Activated T-helper 1 cell treated with anti-CD3 and anti-CD28 coated beads, Interleukin-12 subunit alpha, Interleukin-12 subunit beta, Interleukin-2, Interleukin-4 antibody, amounts not matched to agents 30 ng/mL and 10 ng/mL and 1 ng/mL, durations not matched to agents 14 hours and 24 hours and 36 hours (primary cell): ENCODE data around the gene CPLANE1. TPM values are rescaled to one million over a fixed set of nuclear protein-coding genes. Genes with fewer than 3 reads are reported as not detected.
"Not testable (repeated sequence)": the region's sequence is repeated elsewhere in the genome, so short reads cannot be mapped to it uniquely, and the experiment has no call there.

ENCODE experiments used
- DNase-seq: peaks from one replicate; pipeline ENCODE4 v3.0.0; 2021; ENCODE audit warnings: low spot score
- H3K27ac Mint-ChIP-seq: one replicate; pipeline ENCODE4 v1.8.0; 2021; ENCODE audit warnings: mild to moderate bottlenecking, mixed read lengths
- H3K27me3 Mint-ChIP-seq: one replicate; pipeline ENCODE4 v1.8.0; 2022; ENCODE audit warnings: mild to moderate bottlenecking, moderate library complexity, mixed read lengths; ENCODE audit not compliant: insufficient read depth
- H3K36me3 Mint-ChIP-seq: one replicate; pipeline ENCODE4 v1.8.0; 2021; ENCODE audit warnings: low read depth, mixed read lengths
- H3K4me1 Mint-ChIP-seq: one replicate; pipeline ENCODE4 v1.8.0; 2021; ENCODE audit warnings: low read depth, mixed read lengths
- H3K4me3 Mint-ChIP-seq: one replicate; pipeline ENCODE4 v1.8.0; 2021; ENCODE audit warnings: mild to moderate bottlenecking, moderate library complexity, mixed read lengths
- H3K9me3 Mint-ChIP-seq: one replicate; pipeline ENCODE4 v1.8.0; 2021; ENCODE audit warnings: mixed read lengths
- intact Hi-C: fragments of 100-400 bp; cut with micrococcal nuclease; formaldehyde crosslinking; loops from one replicate; pipeline ENCODE4 v1.15.1; 2024
- total RNA-seq: library from RNA; stranded (reverse); gene quantifications from 2 replicates; pipeline ENCODE4 v1.2.3, GENCODE V29; 2022

CPLANE1 gene
- total RNA-seq, 1 donor from 2014 or later: 7.7 TPM

DNA sequence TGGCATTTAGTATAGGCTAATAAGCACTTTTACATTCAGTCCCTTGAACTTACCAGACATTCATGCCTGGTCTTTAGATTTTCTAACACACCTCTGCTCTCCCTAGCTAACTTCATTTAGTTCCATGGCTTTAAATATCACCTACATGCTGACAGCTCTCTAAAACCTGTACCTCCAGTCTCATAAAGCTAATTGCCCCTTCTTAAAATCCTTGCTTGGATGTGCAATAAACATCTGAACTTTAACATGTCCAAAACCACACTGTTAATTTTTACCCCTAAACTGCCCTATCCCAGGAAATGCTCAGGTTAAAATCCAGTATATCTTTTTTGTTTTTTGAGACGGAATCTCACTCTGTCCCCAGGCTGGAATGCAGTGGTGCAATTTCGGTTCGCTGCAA lies 139.8 kb downstream of the CPLANE1 start:
- Mint-ChIP-seq H3K9me3 (peaks cover 16% of the 10 kb centered on the region), H3K27ac (no peak overlapping the region), H3K36me3 (peaks cover 40% of the 10 kb centered on the region), H3K27me3 (no peaks in the 10 kb centered on the region), H3K4me1 (peaks cover 42% of the 10 kb centered on the region), H3K4me3 (no peak overlapping the region)
- intact Hi-C loops: no loop called here
- DNase-seq: no peak

DNA sequence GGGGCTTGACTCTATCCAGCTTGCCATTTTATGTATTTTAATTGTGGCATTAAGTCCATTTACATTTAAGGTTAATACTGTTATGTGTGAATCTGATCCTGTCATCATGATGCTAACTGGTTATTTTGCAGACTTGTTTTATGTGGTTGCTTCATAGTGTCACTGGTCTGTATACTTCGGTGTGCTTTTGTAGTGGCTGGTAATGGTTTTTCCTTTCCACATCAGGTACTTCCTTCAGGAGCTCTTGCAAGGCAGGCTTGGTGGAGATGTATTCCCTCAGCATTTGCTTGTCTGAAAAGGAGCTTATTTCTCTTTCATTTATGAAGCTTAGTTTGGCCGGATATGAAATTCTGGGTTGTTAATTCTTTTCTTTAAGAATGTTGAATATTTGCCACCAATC lies 145.9 kb downstream of the CPLANE1 start:
- H3K4me1 Mint-ChIP-seq: peaks cover 12% of the 10 kb centered on the region
- H3K27me3 Mint-ChIP-seq: no peaks in the 10 kb centered on the region
- intact Hi-C loops: no loop called here
- peaks cover 32% of the 10 kb centered on the region for H3K36me3 Mint-ChIP-seq
- no peak overlapping the region for H3K4me3 Mint-ChIP-seq
- peaks cover 44% of the 10 kb centered on the region for H3K9me3 Mint-ChIP-seq
- no peak overlapping the region for H3K27ac Mint-ChIP-seq
- DNase-seq: no peak

DNA sequence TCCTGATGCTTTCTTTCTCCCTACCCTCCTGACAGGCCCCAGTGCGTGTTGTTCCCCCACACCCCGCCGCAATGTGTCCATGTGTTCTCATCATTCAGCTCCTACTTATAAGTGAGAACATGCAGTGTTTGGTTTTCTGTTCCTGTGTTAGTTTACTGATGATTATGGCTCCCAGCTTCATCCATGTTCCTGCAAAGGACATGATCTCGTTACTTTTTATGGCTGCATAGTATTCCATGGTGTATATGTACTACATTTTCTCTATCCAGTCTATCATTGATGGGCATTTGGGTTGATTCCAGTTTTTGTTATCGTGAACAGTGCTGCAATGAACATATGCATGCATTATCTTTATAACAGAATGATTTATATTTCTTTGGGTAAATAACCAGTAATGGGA lies 149.9 kb downstream of the CPLANE1 start:
- intact Hi-C loops, H3K27me3 Mint-ChIP-seq, DNase-seq, H3K27ac Mint-ChIP-seq, H3K4me3 Mint-ChIP-seq: not testable (repeated sequence)
- Mint-ChIP-seq H3K9me3 (peaks cover 68% of the 10 kb centered on the region), H3K4me1 (peaks cover 12% of the 10 kb centered on the region), H3K36me3 (peaks cover 29% of the 10 kb centered on the region)

DNA sequence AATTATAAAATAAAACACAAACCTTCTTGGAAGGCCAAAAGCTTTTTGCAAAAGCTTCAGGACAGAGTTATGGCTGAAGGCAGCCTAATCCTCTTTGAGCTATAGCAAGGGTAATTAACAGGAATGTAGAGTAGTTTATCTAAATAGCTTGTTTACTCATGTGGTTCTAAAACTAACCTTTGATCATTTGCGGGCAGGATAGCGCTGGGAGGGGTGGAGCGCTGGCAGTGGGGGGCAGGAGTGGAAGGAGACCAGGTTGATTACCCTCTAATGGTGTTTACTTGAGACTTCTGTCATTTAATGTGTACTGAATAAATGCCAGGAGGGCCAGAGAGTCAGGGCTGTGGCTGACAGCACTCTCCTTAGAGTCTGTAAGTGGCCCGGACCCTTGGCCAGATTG lies 155.4 kb downstream of the CPLANE1 start:
- Mint-ChIP-seq H3K36me3 (peaks cover 17% of the 10 kb centered on the region), H3K9me3 (peaks cover 29% of the 10 kb centered on the region)
- intact Hi-C loops, H3K4me3 Mint-ChIP-seq, H3K27me3 Mint-ChIP-seq, DNase-seq, H3K27ac Mint-ChIP-seq, H3K4me1 Mint-ChIP-seq: not testable (repeated sequence)

DNA sequence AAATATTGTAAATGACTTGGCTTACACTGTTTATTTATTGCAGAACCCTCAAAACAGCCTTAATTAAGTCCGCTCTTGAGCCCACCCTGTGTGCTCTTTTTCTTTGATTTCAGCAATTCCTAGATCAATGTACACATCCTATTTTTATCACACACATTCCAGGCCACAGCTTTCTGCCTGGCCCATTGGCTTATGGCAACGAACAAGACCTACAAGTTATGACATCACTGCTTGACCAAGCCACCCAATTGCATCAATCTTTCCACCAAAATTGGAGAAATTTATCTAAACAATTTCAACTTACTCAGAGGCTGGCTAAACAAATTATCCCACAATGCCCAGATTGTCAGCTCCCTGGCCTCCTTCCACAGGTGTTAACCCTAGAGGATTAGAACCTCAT lies 158.4 kb downstream of the CPLANE1 start:
- H3K4me1 Mint-ChIP-seq: no peaks in the 10 kb centered on the region
- H3K4me3 Mint-ChIP-seq: no peak overlapping the region
- intact Hi-C loops: no loop called here
- H3K36me3 Mint-ChIP-seq: peaks cover 5% of the 10 kb centered on the region
- DNase-seq: no peak
- peaks cover 10% of the 10 kb centered on the region for H3K9me3 Mint-ChIP-seq
- no peaks in the 10 kb centered on the region for H3K27me3 Mint-ChIP-seq
- H3K27ac Mint-ChIP-seq: no peak overlapping the region

DNA sequence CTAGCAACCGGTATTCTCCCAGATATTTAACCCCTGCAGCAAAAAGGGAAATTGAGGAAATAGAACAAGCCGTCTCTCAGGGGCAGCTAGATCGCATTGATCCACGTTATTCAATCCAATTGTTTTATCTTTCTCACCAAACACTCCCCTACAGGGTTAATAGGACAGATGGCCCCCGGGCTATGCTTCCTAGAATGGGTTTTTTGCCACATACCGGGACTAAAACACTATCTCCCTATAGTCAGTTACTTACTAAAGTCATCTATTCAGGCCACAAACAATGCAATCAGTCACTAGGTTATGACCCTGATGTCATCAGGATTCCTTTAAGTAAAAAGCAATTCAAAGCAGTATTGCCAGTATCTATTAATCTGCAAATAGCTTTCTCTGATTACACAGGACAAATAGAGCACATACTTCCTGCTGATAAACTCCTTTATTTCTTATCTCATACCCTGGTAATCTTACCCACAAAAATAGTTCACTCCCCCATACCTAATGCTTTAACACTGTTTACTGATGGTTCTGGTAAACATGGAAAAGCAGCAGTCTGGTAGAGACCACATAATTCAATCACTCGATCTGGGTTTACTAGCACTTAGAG lies 159.0 kb downstream of the CPLANE1 start:
- Mint-ChIP-seq H3K27me3 (no peaks in the 10 kb centered on the region), H3K4me3 (no peak overlapping the region), H3K9me3 (peaks cover 10% of the 10 kb centered on the region), H3K4me1 (no peaks in the 10 kb centered on the region), H3K36me3 (peaks cover 5% of the 10 kb centered on the region), H3K27ac (no peak overlapping the region)
- intact Hi-C loops: no loop called here
- DNase-seq: no peak

DNA sequence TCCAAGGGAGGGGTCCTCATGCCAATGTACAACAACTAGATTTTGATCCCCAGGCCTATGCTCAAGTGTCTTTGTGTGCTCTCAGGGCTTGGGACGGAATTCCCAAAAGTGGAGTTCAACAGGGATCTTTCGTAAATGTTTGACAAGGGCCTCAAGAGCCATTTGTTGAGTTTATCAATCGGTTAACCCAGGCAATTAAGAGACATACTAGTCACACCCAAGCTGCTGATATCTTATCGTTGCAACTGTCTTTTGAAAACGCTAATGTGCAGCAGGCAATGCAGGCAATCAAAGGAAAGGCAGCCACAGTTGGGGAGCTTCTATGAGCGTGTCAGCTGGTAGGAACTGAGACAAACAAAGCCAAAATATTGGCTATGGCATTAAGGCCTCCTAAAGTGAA lies 161.2 kb downstream of the CPLANE1 start:
- H3K36me3 Mint-ChIP-seq: peaks cover 3% of the 10 kb centered on the region
- DNase-seq: no peak
- H3K9me3 Mint-ChIP-seq: peaks cover 7% of the 10 kb centered on the region
- no peak overlapping the region for H3K4me3 Mint-ChIP-seq
- no peak overlapping the region for H3K27ac Mint-ChIP-seq
- no peaks in the 10 kb centered on the region for H3K27me3 Mint-ChIP-seq
- intact Hi-C loops: no loop called here
- no peaks in the 10 kb centered on the region for H3K4me1 Mint-ChIP-seq

DNA sequence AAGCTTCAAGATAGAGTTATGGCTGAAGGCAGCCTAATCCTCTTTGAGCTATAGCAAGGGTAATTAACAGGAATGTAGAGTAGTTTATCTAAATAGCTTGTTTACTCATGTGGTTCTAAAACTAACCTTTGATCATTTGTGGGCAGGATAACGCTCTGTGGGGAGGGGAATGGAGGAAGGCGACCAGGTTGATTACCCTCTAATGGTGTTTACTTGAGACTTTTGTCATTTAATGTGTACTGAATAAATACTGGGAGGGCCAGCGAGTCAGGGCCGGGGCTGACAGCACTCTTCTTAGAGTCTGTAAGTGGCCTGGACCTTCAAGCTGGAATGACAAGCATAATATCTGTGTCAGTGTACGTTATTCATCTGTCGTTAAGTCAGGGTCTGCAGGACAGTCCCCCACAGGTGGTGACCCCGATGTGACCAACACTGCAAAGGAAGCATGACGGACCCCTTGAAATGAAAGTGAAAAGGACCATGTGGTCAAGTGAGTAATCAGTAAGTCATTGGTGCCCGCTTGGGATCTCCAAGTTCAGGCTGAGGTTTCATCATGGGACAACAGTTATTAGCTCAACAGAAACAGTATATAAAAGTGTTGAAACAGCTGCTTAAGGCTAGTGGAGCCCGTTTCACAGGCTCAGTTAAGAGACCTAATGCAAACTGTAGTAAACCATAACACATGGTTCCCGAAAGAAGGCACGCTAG lies 162.6 kb downstream of the CPLANE1 start:
- Mint-ChIP-seq H3K27ac (no peak overlapping the region), H3K27me3 (no peaks in the 10 kb centered on the region), H3K36me3 (peaks cover 3% of the 10 kb centered on the region), H3K4me1 (no peaks in the 10 kb centered on the region), H3K9me3 (peaks cover 7% of the 10 kb centered on the region), H3K4me3 (no peak overlapping the region)
- intact Hi-C loops: no loop called here
- DNase-seq: no peak

DNA sequence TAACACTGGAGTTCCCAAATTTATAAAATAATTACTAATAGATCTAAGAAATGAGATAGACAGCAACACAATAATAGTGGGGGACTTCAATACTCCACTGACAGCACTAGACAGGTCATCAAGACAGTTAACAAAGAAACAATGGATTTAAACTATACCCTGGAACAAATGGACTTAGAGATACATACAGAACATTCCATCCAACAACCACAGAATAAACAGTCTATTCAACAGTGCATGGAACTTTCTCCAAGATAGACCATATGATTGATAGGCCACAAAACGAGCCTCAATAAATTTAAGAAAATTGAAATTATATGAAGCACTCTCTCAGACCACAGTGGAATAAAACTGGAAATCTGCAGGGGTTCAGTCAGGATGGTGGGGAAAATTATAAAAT lies 163.2 kb downstream of the CPLANE1 start:
- H3K4me1 Mint-ChIP-seq, H3K27ac Mint-ChIP-seq, H3K9me3 Mint-ChIP-seq, H3K36me3 Mint-ChIP-seq, DNase-seq, H3K27me3 Mint-ChIP-seq, intact Hi-C loops, H3K4me3 Mint-ChIP-seq: not testable (repeated sequence)

DNA sequence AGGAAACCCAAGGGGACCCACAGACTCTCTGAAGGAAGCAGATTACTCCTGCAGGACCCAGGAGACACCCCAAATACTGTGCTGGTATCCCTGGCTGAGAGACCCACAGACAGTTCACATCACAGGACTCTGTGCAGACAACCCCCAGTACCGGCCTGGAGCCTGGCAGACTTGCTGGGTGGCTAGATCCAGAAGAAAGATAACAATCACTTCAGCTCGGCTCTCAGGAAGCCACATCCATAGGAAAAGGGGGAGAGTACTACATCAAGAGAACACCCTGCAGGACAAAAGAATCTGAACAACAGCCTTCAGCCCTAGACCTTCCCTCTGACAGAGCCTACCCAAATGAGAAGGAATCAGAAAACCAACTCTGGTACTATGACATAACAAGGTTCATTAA lies 166.2 kb downstream of the CPLANE1 start:
- H3K27ac Mint-ChIP-seq, H3K4me3 Mint-ChIP-seq, DNase-seq, H3K36me3 Mint-ChIP-seq, H3K9me3 Mint-ChIP-seq, intact Hi-C loops, H3K4me1 Mint-ChIP-seq, H3K27me3 Mint-ChIP-seq: not testable (repeated sequence)

DNA sequence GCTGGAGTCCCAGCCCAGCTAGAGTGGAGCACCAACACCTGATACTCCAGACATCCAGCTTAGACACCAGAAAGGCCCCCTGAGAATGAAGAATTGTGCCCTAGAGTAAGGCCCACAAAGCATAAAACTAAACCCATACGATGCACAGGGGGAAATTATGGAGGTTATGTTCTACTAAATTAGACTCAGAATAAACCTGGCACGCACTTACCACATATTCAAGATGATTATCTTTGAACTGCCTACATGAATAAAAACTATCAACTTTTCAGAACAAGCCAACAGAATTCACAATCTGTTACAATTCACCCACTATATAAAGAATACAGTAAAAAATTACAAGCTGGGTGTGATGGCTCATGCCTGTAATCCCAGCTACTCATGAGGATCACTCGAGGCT lies 168.5 kb downstream of the CPLANE1 start:
- Mint-ChIP-seq H3K4me1 (no peaks in the 10 kb centered on the region), H3K27ac (no peak overlapping the region), H3K9me3 (peaks cover 3% of the 10 kb centered on the region), H3K27me3 (no peaks in the 10 kb centered on the region), H3K4me3 (no peak overlapping the region), H3K36me3 (peaks cover 6% of the 10 kb centered on the region)
- no peak for DNase-seq
- intact Hi-C loops: no loop called here

DNA sequence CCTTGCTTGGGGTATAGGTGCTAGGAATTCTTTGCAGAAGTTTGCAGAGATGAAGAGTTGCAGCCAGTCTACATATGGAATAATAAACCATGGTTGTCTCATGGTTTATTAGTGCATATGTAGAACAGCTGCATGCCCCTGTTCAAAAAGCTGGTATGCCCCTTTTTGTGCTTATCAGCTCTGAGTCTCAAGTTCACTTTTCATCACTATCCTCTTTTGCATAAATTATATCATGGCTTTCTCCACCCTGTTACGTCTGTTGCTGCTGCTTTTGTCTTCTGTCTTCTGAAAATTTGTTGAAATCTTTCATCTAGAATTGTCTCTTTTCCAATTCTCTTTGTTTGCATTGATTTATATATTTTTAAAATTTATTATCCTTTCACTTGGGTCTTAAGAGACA lies 172.0 kb downstream of the CPLANE1 start:
- no peaks in the 10 kb centered on the region for H3K9me3 Mint-ChIP-seq
- H3K27ac Mint-ChIP-seq: no peak overlapping the region
- no peaks in the 10 kb centered on the region for H3K4me1 Mint-ChIP-seq
- H3K27me3 Mint-ChIP-seq: no peaks in the 10 kb centered on the region
- intact Hi-C loops: no loop called here
- no peak for DNase-seq
- H3K4me3 Mint-ChIP-seq: no peak overlapping the region
- peaks cover 3% of the 10 kb centered on the region for H3K36me3 Mint-ChIP-seq

DNA sequence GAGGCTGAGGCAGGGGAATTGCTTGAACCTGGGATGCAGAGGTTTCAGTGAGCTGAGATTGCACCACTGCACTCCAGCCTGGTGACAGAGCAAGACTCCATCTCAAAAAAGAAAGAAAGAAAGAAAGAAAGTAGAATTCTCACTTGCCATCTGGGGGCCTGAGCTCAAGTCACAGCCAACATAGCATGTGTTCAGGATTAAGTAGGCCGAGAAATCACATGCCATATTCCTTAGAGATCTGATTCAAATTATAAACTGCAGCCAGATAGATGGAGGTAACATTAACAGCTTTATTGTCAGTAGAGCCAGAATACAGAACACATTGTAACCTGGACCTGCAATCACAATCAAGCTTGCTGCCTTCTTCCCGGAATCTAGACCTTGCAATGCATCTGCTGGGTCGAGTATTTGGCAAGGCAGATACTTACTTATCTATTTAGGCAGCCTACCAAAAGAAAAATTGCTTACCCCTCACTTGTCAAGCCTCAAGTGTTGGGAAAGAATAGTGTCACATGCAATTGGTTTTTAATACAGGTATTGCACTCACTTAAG lies 173.7 kb downstream of the CPLANE1 start:
- intact Hi-C loops: no loop called here
- Mint-ChIP-seq H3K4me3 (no peak overlapping the region), H3K4me1 (no peaks in the 10 kb centered on the region), H3K36me3 (peaks cover 3% of the 10 kb centered on the region), H3K9me3 (no peaks in the 10 kb centered on the region), H3K27ac (no peak overlapping the region), H3K27me3 (no peaks in the 10 kb centered on the region)
- no peak for DNase-seq
